Measurements from ENCODE around the gene DCAF7.

DCAF7 gene

GRCh38 chr17:63544467-63545301, 5.6 kb upstream of the DCAF7 start:
- no peak for DNase-seq (ENCODE audit: low read depth)

- DNase-seq (ENCODE audit: low read depth) = no peak
Observed at GRCh38 chr17:63546308-63547082, 3.8 kb upstream of the DCAF7 start.

GRCh38 chr17:63547083-63547523, 3.2 kb upstream of the DCAF7 start:
- DNase-seq (ENCODE audit: low read depth) = no peak

- peak; percentile 14 for DNase-seq (ENCODE audit: low read depth)
Observed at GRCh38 chr17:63549289-63549945, 860 bp upstream of the DCAF7 start.

- DNase-seq (ENCODE audit: low read depth) = no peak
Observed at GRCh38 chr17:63550817-63551639, 751 bp downstream of the DCAF7 start.

- DNase-seq (ENCODE audit: low read depth) = no peak
Observed at GRCh38 chr17:63552211-63552610, 1.9 kb downstream of the DCAF7 start.

- no peak for DNase-seq (ENCODE audit: low read depth)
Observed at GRCh38 chr17:63555500-63556156, 5.4 kb downstream of the DCAF7 start.

- DNase-seq (ENCODE audit: low read depth) = no peak
Observed at GRCh38 chr17:63557416-63557815, 7.1 kb downstream of the DCAF7 start.

GRCh38 chr17:63558441-63558840, 8.2 kb downstream of the DCAF7 start:
- no peak for DNase-seq (ENCODE audit: low read depth)

- DNase-seq (ENCODE audit: low read depth) = no peak
Observed at GRCh38 chr17:63561819-63562218, 11.5 kb downstream of the DCAF7 start.

- DNase-seq (ENCODE audit: low read depth) = no peak
Observed at GRCh38 chr17:63563339-63563738, 13.1 kb downstream of the DCAF7 start.

GRCh38 chr17:63564562-63564961, 14.3 kb downstream of the DCAF7 start:
- DNase-seq (ENCODE audit: low read depth) = no peak

GRCh38 chr17:63567229-63567628, 17.0 kb downstream of the DCAF7 start:
- no peak for DNase-seq (ENCODE audit: low read depth)

- DNase-seq (ENCODE audit: low read depth) = no peak
Observed at GRCh38 chr17:63568563-63568962, 18.3 kb downstream of the DCAF7 start.

GRCh38 chr17:63571632-63572310, 21.5 kb downstream of the DCAF7 start:
- DNase-seq (ENCODE audit: low read depth) = no peak

GRCh38 chr17:63573634-63574033, 23.4 kb downstream of the DCAF7 start:
- no peak for DNase-seq (ENCODE audit: low read depth)

- DNase-seq (ENCODE audit: low read depth) = no peak
Observed at GRCh38 chr17:63578027-63578768, 27.9 kb downstream of the DCAF7 start.

GRCh38 chr17:63578769-63579111, 28.5 kb downstream of the DCAF7 start:
- no peak for DNase-seq (ENCODE audit: low read depth)

- no peak for DNase-seq (ENCODE audit: low read depth)
Observed at GRCh38 chr17:63579633-63580032, 29.4 kb downstream of the DCAF7 start.

GRCh38 chr17:63587770-63588169, 37.5 kb downstream of the DCAF7 start:
- no peak for DNase-seq (ENCODE audit: low read depth)

Measured in activated gamma-delta T cell treated with anti-CD3 and anti-CD28 coated beads, Interleukin-2, amount 50 U/mL, for 16 hours (primary cell).